Ishikawa (cell line): ENCODE data around the gene RIMBP3C.

Experiments
- EP300 ChIP-seq: IDR thresholded peaks from 2 replicates; pipeline ENCODE4 v1.6.1; 2012; ENCODE audit warnings: borderline replicate concordance
- RAD21 ChIP-seq: IDR thresholded peaks from 2 replicates; pipeline ENCODE4 v1.6.1; 2012; ENCODE audit warnings: low read depth

DNA sequence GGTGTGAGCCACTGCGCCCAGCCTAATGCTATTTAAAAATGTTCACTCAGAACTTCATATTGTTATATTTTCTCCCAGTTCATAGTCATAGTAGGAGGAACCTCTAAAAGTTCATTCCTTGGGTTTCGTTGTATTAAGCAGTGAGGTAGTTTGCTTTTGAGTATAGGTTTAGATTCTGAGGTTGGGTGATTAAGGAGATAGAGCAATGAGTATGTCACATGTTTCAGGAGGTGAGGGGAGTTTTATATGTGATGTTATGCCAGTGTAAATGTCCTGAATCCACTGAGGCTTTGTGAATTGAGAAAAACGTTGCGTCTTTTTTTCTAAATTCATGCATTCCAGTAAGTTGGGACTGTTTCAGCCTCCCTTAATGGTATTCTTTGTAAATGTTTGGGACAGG is 20.4 kb upstream of the RIMBP3C start:
- TF ChIP-seq EP300 = no peak
- no peak for TF ChIP-seq RAD21
